DMS 273 (cell line): Measurements from ENCODE around the gene RB1.
"Not testable (repeated sequence)": the region's sequence is repeated elsewhere in the genome, so short reads cannot be mapped to it uniquely, and the experiment has no call there.

ENCODE experiments used
- DNase-seq: peaks from one replicate; lab custom pipeline; 2025; ENCODE audit not compliant: unreplicated experiment; lab: John Stamatoyannopoulos, UW

Gene RB1

GRCh38 chr13:48297131-48297786 is 6.3 kb upstream of the RB1 start:
- no peak for DNase-seq

- no peak for DNase-seq
Observed at GRCh38 chr13:48299591-48299990, 4.0 kb upstream of the RB1 start.

- no peak for DNase-seq
Observed at GRCh38 chr13:48302871-48303358, 636 bp upstream of the RB1 start.

- peak; percentile 50 for DNase-seq
Observed at GRCh38 chr13:48304143-48304876, 759 bp downstream of the RB1 start.

- no peak for DNase-seq
Observed at GRCh38 chr13:48311223-48311622, 7.7 kb downstream of the RB1 start.

- no peak for DNase-seq
Observed at GRCh38 chr13:48315969-48316650, 12.6 kb downstream of the RB1 start.

- no peak for DNase-seq
Observed at GRCh38 chr13:48316826-48317510, 13.4 kb downstream of the RB1 start.

- no peak for DNase-seq
Observed at GRCh38 chr13:48317511-48318376, 14.2 kb downstream of the RB1 start.

- no peak for DNase-seq
Observed at GRCh38 chr13:48318377-48318811, 14.8 kb downstream of the RB1 start.

- no peak for DNase-seq
Observed at GRCh38 chr13:48318821-48319511, 15.4 kb downstream of the RB1 start.

- DNase-seq = no peak
Observed at GRCh38 chr13:48319531-48320398, 16.2 kb downstream of the RB1 start.

GRCh38 chr13:48320399-48320790 is 16.8 kb downstream of the RB1 start:
- no peak for DNase-seq

- no peak for DNase-seq
Observed at GRCh38 chr13:48320891-48321510, 17.4 kb downstream of the RB1 start.

- no peak for DNase-seq
Observed at GRCh38 chr13:48322294-48322693, 18.7 kb downstream of the RB1 start.

- no peak for DNase-seq
Observed at GRCh38 chr13:48333976-48334375, 30.4 kb downstream of the RB1 start.

- peak; percentile 13 for DNase-seq
Observed at GRCh38 chr13:48334534-48335127, 31.1 kb downstream of the RB1 start.

- not testable (repeated sequence) for DNase-seq
Observed at GRCh38 chr13:48339198-48339597, 35.6 kb downstream of the RB1 start.

GRCh38 chr13:48344264-48344663 is 40.7 kb downstream of the RB1 start:
- DNase-seq = no peak
